GM12891 (cell line): ENCODE measurements around the gene WDR82.

Experiments used
- POLR2A ChIP-seq: IDR thresholded peaks from 2 replicates; pipeline ENCODE4 v1.6.1; 2011; ENCODE audit warnings: low read depth, low read length, control low read depth
- SPI1 ChIP-seq: IDR thresholded peaks from 2 replicates; pipeline ENCODE4 v1.6.1; 2011; ENCODE audit warnings: low read depth, low read length, control low read depth
- TAF1 ChIP-seq: IDR thresholded peaks from 2 replicates; pipeline ENCODE4 v1.6.1; 2011; ENCODE audit warnings: low read depth, low read length, control low read depth

GRCh38 chr3:52228266-52228665, 50.2 kb downstream of the WDR82 start:
- TF ChIP-seq POLR2A (no peak), TAF1 (no peak), SPI1 (no peak)
